DND-41 (cell line): ENCODE measurements around the gene TPRN.

Source experiments
- ATAC-seq: fragments of 200-7000 bp; cut with Tn5 transposase; 3 replicates; pipeline ENCODE4 v1.9.1; 2021; ENCODE audit warnings: low read depth; ENCODE audit not compliant: insufficient read depth
- DNase-seq: peaks from one replicate; pipeline ENCODE4 v3.0.0-alpha.2; 2020
- H2AFZ ChIP-seq: 2 replicates; pipeline ENCODE4 v1.6.0; 2012; ENCODE audit warnings: low read depth, low read length
- H3K27ac ChIP-seq: 2 replicates; pipeline ENCODE4 v1.5.1; 2012; ENCODE audit warnings: low read length, inconsistent platforms
- H3K27me3 ChIP-seq: fragments of 200-600 bp; sonication (generic); 2 replicates; pipeline ENCODE4 v1.6.0; 2012; ENCODE audit warnings: low read length, mild to moderate bottlenecking, inconsistent platforms; ENCODE audit not compliant: insufficient read depth, poor library complexity
- H3K36me3 ChIP-seq: 2 replicates; pipeline ENCODE4 v1.5.1; 2012; ENCODE audit warnings: low read length, inconsistent platforms; ENCODE audit not compliant: insufficient read depth
- H3K4me1 ChIP-seq: 2 replicates; pipeline ENCODE4 v1.5.1; 2012; ENCODE audit warnings: mild to moderate bottlenecking, low read length; ENCODE audit not compliant: insufficient read depth
- H3K4me2 ChIP-seq: 2 replicates; pipeline ENCODE4 v1.6.0; 2012; ENCODE audit warnings: mild to moderate bottlenecking, moderate library complexity, low read length, inconsistent platforms; ENCODE audit not compliant: insufficient read depth
- H3K4me3 ChIP-seq, 2 experiments: fragments of 200-600 bp in 1 of 2; shearing (Covaris generic) in 1 of 2; 2 replicates each; pipeline ENCODE4 v1.5.1; 2012 to 2016; ENCODE audit warnings: inconsistent platforms in 2 of 2, low read length in 2 of 2, mild to moderate bottlenecking in 2 of 2, low read depth in 1 of 2, moderate library complexity in 1 of 2
- H3K79me2 ChIP-seq: 2 replicates; pipeline ENCODE4 v1.6.0; 2012; ENCODE audit warnings: low read length, inconsistent platforms; ENCODE audit not compliant: insufficient read depth
- H3K9ac ChIP-seq: 2 replicates; pipeline ENCODE4 v1.6.0; 2012; ENCODE audit warnings: low read depth, mild to moderate bottlenecking, inconsistent platforms, low read length, moderate library complexity
- H3K9me3 ChIP-seq: 2 replicates; pipeline ENCODE4 v1.5.1; 2012; ENCODE audit warnings: low read length, moderate library complexity, mild to moderate bottlenecking, inconsistent platforms; ENCODE audit not compliant: insufficient read depth, severe bottlenecking
- H4K20me1 ChIP-seq: 2 replicates; pipeline ENCODE4 v1.6.0; 2012; ENCODE audit warnings: low read length; ENCODE audit not compliant: insufficient read depth
- EZH2 ChIP-seq: IDR thresholded peaks from 3 replicates; pipeline ENCODE4 v1.6.1; 2012; ENCODE audit warnings: borderline replicate concordance, low read depth, mild to moderate bottlenecking, moderate library complexity, low read length, inconsistent platforms; ENCODE audit not compliant: severe bottlenecking
- TF ChIP-seq, protein P1 (sequence below): IDR thresholded peaks from 2 replicates; pipeline ENCODE4 v1.5.1; 2012; ENCODE audit warnings: borderline replicate concordance, low read length, moderate library complexity, mild to moderate bottlenecking; ENCODE audit not compliant: poor library complexity, severe bottlenecking; ENCODE audit errors: extremely low read depth

The TPRN gene

GRCh38 chr9:137184881-137185660 lies 15.5 kb downstream of the TPRN start:
- ATAC-seq: no peak
- H3K9ac ChIP-seq: no peak overlapping the region
- H3K36me3 ChIP-seq: peaks cover 77% of the 10 kb centered on the region

GRCh38 chr9:137183980-137184595 lies 16.5 kb downstream of the TPRN start:
- ATAC-seq (no peak), DNase-seq (no peak)
- Histone ChIP-seq H3K79me2 (peaks cover 37% of the 10 kb centered on the region), H4K20me1 (peaks cover 22% of the 10 kb centered on the region), H3K4me1 (peaks cover 25% of the 10 kb centered on the region), H3K4me2 (no peak overlapping the region), H3K9ac (no peak overlapping the region), H3K27me3 (no peaks in the 10 kb centered on the region), H3K4me3 (no peak overlapping the region), H3K9me3 (no peaks in the 10 kb centered on the region), H3K36me3 (peaks cover 71% of the 10 kb centered on the region), H2AFZ (no peak overlapping the region), H3K27ac (no peak overlapping the region)
- TF ChIP-seq EZH2: no peak
- TF ChIP-seq, protein P1, sequence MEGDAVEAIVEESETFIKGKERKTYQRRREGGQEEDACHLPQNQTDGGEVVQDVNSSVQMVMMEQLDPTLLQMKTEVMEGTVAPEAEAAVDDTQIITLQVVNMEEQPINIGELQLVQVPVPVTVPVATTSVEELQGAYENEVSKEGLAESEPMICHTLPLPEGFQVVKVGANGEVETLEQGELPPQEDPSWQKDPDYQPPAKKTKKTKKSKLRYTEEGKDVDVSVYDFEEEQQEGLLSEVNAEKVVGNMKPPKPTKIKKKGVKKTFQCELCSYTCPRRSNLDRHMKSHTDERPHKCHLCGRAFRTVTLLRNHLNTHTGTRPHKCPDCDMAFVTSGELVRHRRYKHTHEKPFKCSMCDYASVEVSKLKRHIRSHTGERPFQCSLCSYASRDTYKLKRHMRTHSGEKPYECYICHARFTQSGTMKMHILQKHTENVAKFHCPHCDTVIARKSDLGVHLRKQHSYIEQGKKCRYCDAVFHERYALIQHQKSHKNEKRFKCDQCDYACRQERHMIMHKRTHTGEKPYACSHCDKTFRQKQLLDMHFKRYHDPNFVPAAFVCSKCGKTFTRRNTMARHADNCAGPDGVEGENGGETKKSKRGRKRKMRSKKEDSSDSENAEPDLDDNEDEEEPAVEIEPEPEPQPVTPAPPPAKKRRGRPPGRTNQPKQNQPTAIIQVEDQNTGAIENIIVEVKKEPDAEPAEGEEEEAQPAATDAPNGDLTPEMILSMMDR: no peak

More at GRCh38 chr9:137184881-137185660, 15.5 kb downstream of the TPRN start:
- H3K79me2 ChIP-seq: peaks cover 47% of the 10 kb centered on the region
- H3K4me2 ChIP-seq: peak overlapping the region; percentile 22; the same call in 1 of the 2 replicates
- H3K4me3 ChIP-seq: no peak overlapping the region
- H3K9me3 ChIP-seq: no peaks in the 10 kb centered on the region
- H3K27me3 ChIP-seq: no peaks in the 10 kb centered on the region
- no peak for DNase-seq
- no peak for TF ChIP-seq EZH2
- TF ChIP-seq, protein P1: no peak
- H4K20me1 ChIP-seq: peaks cover 32% of the 10 kb centered on the region
- peaks cover 35% of the 10 kb centered on the region for H3K4me1 ChIP-seq
- H3K27ac ChIP-seq: no peak overlapping the region
- H2AFZ ChIP-seq: no peak overlapping the region

GRCh38 chr9:137182836-137183235 lies 17.7 kb downstream of the TPRN start:
- DNase-seq (no peak), ATAC-seq (no peak)
- peaks cover 25% of the 10 kb centered on the region for H3K79me2 ChIP-seq
- H3K4me1 ChIP-seq: peaks cover 23% of the 10 kb centered on the region
- H3K36me3 ChIP-seq: peaks cover 67% of the 10 kb centered on the region
- no peaks in the 10 kb centered on the region for H3K27me3 ChIP-seq
- no peak overlapping the region for H2AFZ ChIP-seq
- H3K9me3 ChIP-seq: no peaks in the 10 kb centered on the region
- H3K4me2 ChIP-seq: no peak overlapping the region
- TF ChIP-seq, protein P1: no peak
- no peak for TF ChIP-seq EZH2
- no peak overlapping the region for H3K9ac ChIP-seq
- H3K4me3 ChIP-seq: no peak overlapping the region
- H3K27ac ChIP-seq: no peak overlapping the region
- peaks cover 23% of the 10 kb centered on the region for H4K20me1 ChIP-seq
